RKO (cell line): ENCODE data around the gene UTP11.

Source experiments
- DNase-seq: peaks from one replicate; pipeline ENCODE4 v3.0.0-alpha.2; 2016; ENCODE audit warnings: low spot score

UTP11 gene

DNA sequence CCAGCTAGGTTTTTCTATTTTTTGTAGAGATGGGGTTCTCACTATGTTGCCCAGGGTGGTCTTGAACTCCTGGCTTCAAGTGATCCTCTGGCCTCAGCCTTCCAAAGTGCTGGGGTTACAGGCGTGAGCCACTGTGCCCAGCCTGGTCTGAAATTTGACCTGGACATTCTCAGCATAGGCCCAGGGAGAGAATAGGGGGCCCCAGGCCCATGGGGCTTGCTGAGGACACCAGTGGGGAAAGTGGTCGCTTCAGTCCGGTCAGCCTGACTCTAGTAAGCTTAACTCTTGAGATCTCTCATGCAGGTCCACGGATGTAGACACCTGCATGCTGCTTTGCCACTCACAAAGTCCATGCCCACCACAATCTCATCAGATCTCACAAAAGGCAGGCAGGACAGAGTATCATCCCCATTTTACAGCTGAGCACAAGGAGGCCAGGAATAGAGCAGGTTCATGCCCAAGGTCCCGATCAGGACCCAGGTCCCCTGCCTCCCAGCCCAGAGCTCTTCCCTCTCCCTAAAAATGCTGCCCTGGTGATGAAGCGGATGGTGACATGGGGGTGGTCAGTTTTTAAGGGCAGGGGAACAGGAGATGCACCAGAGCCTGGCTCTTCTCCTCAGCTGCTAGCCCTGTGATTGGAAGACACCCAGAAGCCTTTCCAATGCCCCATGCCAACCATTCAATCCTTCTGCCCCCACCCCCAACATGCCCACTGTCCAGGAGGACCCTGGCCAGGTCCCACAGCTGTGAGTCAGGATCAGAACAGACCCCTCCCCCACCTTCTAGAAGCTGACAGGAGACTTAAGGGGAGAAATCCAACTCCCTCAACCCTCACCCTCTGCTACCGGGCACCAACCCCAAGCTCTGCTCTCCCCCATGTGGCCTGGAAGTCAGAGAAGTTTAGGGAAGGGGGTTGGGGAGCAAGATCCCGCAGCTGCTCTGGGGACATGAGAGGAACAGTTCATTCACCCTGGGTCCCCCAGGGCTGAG, 9.0 kb upstream of the UTP11 start:
- peak; percentile 32 for DNase-seq

DNA sequence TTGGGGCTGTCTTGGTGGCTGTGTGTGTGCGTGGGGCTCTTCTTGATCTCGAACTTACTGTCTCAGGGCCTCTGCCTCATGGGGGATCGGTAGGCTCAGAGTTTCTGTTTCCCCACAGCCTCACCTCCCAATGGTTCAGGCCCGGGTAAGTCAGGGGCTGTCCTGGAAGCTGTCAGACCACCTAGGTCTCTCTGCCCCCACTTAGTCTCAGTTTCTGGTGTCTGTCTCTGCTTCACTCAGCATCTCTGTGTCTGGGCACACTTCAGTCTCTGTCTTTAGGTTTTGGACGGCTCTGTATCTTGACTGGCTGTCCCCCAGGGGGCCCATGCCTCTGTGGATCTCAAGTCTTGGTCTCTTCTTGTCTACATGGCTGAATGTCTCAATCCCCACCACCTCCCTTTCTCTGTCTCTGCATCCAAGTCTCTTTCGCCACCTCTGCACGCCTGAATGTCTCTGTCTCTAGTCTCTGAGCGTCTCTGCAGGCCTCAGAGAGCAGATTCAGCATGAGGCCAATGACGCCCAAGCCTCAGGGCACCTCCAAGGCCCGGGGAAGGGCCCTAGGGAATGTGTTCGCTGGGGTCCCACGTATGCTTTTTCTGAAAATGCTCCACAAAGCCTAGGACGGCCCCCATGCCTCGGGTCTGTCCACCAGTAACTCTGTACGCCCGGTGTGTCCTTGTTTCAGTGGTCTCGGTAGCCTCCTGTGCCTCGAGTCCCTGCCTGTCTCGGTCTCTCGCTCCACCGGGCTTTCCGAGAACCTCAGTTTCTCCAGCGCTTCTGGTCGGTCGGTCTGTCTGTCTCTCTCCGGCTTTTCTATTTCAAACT, 8.0 kb upstream of the UTP11 start:
- peak; percentile 46 for DNase-seq

DNA sequence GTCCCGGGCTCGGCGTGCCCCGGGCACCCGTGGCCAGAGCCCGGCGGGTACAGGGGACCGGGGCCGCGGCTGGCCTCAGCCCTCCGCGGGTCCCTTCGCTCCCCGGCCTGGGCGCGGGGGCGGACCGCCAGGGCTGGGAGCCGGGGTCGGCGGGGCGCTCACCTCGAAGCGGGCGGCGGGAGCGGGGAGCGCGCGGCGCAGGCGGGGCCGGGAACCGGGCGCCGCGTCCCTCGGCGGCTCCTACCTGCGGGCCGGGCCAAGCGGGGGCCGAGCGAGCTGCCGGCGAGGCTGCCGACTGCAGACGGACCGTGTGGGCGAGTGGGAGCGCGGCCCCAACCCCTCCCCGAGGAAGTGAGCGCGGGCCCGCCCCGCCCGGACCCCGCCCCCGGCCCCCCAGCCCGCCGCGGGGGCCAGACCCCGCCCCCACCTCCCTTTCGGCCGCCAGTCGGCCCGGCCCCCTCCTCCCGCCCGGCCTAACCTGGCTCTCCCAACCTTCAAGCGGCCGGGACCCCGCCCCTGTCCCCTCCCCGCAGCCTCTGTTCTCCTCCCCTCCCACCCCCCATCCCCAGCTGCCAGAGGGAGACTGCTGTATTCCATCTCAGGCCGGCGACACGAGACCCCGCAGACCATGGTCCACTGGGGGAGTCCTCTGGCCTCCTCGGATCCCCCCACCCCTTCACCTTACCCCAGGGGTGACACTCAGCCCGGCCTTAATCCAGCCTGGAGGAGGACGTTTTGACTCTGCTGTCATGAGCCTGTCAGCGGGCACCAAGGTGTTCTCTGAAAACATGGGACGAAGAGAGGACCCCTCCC, 7.1 kb upstream of the UTP11 start, which contains the start of gene FHL3:
Gene FHL3, minus strand, starts transcription at position 320 of the 813 bp plus-strand sequence. CDS start 6,102 bp downstream, outside the sequence.
- DNase-seq: peak; percentile 55

DNA sequence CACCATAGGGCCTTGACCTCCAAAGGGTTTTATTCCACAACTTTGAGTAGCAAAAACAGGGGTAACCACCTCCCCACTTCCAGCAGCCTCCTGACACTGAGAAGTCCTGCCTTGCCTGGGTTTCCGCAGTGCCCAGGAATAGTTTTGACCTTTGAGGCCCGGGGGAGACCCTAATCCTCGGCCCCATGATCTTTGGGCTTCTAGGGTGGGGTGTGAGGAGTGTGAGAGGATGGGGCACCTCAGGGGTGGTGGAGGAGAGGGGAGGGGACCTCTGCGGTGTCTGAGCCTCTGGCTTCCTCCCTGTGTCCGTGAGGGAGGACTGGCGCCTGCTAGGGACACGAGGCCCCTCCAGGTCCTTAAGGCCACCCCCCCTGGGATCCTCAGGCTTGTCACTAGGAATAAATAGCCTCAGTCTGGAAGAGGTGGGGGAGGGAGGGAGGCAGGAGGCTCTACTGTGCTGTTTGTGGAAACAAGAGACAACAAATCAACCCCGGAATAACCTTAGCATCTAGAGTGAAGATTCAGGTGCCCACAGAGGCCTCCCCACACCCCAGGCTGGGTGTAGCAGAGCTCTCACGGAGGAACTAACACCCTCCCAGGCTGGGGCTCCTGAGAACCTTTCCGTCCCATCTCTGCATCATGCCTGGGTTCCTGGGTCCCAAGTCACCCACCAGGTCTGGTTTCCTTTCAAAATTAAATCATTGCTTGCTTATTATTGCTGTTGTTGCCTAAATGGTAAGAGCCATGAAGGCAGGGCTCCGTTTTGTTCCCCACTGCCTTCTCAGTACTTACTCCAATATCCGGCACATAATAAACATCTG, 6.3 kb upstream of the UTP11 start:
- no peak for DNase-seq

DNA sequence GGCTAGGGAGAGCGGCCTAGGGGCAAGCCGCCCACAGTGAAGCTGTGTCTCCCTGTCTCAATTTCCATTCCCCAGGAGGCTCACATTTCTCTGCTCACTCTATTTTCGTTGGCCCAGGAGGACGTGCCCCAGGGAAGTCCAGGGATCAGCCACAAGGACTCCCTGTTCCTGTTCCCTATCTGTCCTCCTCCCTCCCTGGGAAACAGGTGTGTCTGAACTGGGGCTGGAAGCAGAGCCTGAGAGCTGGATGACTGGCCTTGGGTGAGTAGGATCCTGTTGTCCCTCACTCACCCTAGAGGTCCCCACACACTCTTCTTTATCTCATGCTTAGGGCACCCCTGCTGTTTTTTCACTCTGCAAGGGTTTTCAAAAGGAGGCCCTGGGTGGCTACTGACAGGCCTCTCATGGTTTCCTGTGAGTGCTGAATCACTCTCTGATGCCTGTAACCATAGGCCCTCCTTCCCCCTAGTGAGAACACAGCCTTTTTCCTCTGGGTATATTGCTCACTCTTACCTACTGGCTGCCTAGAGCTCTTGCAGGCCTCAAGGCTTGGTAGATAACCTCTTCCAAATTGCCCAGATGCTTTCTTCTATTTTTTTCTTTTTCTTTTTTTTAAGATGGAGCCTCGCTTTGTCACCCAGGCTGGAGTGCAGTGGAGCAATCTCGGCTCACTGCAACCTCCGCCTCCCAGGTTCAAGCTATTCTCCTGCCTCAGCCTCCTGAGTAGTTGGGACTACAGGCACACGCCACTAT, 3.3 kb upstream of the UTP11 start:
- DNase-seq: peak; percentile 68

DNA sequence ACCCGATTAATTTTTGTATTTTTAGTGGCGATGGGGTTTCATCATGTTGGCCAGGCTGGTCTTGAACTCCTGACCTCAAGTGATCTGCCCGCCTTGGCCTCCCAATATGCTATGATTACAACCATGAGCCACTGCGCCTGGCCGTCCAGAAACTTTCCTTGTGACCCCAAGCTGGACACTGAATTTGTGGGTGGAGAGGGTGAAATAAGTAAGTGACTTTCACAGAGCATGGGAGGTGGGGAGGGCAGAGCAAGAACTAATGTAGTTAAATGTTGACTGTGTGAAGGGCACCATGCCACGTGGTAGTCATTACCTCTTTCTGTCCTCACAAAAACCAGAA, 2.7 kb upstream of the UTP11 start:
- DNase-seq: no peak

DNA sequence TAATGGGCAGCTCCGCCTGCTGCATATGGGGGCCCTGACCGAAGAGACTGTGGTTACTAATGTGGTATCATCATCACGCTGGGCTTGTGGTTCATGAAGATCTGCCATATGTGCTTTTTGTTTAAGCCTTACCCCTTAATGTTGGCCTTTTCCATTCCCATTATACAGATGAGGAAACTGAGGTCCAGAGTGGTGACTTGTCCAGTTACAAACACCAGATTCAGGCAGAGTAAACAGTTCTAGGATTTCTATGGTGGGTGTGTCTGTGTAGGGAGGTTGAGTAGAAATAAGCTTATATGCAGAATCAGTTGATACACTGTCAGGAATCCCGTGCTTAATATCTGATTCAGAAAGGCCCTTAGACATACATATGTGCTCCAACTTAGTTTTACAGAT, 691 bp downstream of the UTP11 start:
- no peak for DNase-seq

DNA sequence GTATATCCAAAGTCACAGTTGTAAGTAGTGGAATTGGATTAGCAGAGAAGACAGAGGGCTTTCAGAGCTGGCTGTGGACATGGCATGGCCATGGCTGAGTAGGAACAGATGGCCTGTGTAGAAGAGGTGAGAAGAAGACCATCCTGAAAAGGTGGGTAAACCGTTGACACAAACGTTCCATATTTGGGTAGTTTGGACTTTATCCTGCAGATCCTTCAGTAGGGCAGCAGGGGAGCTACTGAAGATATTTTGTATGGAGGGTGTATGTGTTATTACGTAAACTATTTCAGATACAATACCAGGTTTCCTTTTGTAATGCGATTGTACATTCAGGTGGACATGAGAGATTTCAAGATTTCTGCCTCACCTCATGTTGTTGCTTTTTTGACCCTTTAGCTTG, 1.6 kb downstream of the UTP11 start:
- peak; percentile 68 for DNase-seq

DNA sequence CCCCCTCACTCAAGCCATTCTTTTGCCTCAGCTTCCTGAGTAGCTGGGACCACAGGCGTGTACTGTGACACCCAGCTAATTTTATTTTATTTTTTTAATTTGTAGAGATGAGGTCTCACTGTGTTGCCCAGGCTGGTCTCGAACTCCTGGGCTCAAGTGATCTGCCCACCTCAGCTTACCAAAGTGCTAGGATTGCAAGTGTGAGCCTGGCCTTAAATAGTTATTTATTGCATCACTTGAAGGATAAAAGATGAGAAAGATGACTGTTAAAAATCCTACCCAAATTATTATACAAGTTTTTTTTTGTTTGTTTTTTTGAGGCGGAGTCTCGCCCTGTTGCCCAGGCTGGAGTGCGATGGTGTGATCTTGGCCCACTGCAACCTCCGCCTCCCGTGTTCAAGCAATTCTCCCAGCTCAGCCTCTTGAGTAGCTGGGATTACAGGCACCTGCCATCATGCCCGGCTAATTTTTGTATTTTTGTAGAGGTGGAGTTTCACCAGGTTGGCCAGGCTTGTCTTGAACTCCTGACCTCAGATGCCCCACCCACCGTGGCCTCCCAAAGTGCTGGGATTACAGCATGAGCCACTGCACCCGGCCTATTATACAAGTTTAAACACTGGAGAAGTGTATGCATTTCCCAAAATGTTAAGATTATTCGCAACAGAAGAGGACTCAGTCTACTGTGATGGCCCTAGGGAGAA, 2.3 kb downstream of the UTP11 start:
- DNase-seq: no peak

DNA sequence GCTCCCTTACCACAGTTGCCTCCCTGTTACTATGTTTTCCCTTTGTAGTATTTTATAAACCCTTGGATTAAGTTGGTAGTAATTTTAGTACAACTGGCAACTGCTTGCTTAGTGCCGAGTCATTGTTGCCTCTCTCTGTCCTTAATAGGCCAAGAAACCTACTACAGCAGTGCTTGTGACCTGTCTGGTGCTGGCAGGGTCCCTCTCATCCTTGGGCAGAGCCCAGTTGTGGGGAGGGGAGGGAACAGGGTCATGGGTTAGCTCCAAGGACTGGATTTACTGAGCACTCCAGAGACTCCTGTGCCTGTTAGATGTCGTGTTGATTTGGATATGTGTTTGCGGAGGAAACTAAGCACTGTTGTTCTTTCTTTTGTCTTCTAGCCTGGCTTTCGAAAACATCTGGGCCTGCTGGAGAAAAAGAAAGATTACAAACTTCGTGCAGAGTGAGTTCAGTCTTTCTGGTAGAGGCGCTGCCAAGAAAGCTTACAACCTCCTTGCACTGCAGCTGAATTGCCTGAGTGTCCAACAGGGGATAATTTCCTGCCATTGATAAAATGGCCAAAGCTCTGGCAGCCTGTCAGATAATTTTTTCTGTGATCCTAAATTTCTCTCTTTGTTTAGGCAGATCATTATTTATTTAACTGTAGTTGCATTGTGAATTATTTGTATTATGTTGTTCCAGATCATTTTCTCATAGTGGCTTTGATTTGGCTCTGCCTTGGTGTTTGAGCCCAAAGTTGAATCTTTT, 3.6 kb downstream of the UTP11 start:
- no peak for DNase-seq

DNA sequence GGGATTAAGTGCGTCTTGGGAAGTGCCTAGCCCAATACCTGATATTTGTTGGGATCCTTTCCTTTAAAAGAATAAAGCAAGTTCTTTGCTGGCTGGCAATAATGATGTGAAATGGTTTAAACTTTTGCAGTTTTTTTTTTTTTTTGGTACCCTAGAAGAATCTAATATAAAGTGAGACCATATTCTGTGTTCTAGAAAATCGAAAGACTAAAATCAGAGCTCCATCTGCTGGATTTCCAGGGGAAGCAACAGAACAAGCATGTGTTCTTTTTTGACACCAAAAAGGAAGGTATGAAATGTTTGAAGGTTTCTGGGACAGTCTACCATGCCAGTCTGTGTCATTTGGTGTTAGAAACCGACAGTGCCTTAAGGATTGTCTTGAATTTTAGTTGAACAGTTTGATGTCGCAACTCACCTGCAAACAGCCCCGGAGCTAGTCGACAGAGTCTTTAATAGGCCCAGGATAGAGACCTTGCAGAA, 6.4 kb downstream of the UTP11 start:
- DNase-seq: peak; percentile 73

DNA sequence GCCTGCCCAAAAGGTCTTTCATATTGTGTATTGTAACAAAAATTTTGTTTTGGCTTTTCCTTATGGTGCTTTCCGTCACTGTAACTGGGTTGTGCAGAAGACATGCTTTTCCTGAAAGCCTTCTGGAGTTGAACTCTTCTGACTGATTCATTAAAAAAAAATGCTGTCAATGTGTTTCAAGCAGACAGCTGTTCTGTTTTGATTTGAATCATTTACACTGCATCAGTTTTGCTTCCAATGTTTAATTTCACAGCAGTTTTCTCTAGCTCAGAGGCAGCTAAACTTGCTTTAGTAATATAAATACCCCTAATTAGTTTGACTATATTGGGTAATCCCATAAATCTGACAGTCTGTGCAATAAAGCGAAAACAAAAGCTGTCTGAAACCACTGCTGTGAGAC, 7.9 kb downstream of the UTP11 start:
- no peak for DNase-seq

DNA sequence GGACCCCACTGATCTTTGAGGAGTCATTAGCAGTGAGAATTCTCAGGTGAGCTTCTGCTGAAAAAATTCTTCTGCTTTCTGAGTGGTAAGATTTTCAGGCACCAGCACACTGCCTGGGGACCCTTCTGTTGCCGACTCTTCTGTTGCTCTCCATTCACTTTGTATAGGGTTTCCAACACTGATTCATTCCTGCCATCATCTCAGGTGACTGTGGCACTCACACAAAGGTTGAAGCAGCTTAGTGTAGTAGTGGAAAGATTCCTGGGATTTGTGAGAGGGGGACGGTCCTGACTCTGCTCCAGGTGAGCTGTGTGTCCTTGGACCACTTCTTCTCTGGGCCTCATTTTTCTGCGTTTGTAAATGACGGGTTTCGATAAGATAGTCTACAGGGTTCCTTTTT, 9.4 kb downstream of the UTP11 start:
- DNase-seq: no peak

DNA sequence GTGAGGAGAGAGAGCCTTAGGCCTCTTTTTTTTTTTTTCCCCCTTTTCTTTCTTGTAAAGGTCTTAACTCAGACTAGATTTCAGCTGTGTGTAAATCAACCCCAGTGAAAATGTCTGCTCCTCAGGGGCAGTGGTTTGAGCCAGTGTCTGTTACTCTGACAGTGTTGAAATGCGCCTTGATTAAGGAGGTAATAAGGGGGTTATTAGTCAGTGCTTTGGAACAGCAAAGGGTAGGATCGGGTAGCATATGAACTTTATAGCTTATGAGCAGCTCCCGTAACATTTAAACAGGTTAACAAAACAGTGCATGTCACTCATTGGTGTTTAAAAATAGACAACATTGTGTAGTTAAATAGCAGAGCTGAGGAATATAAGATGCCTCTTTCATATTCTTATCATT, 10.3 kb downstream of the UTP11 start:
- no peak for DNase-seq

DNA sequence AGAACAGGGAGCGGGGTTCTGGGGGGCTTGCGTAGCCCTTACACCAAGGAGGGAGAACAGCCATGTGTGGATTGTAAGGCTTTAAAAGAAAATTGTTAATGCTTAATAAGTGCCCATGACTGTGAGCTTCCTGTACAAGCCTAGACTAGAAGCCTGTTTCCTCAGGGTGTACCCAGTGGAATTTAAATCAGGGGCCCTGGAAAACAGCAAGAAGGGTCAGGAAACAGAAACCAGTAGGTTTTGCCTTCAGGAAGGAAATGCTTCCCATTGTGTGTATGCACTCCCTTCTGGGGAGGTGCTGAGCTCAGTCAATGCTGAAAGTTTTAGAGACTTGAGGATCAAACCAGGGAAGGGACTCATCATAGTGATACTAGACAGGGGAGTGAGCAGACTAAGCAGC, 12.7 kb downstream of the UTP11 start:
- no peak for DNase-seq

DNA sequence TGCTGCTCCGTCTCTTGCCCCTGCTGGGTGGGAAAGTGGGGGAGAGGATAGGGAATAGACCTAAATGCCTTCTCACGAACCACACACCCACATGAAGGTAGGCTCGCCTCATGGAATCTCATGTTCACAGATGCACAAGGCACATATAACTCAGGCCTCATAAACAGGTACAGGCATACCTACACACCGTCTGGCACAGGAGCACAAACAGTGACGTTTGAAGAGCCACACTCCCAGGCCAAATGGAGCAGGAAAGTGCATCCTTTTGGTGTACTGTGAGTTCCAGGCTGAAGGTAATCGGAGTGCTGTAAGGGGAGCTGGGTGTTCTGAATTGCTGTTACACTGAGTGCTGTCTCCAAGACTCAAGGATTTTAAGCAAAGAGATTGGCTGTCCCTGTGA, 13.1 kb downstream of the UTP11 start:
- no peak for DNase-seq

DNA sequence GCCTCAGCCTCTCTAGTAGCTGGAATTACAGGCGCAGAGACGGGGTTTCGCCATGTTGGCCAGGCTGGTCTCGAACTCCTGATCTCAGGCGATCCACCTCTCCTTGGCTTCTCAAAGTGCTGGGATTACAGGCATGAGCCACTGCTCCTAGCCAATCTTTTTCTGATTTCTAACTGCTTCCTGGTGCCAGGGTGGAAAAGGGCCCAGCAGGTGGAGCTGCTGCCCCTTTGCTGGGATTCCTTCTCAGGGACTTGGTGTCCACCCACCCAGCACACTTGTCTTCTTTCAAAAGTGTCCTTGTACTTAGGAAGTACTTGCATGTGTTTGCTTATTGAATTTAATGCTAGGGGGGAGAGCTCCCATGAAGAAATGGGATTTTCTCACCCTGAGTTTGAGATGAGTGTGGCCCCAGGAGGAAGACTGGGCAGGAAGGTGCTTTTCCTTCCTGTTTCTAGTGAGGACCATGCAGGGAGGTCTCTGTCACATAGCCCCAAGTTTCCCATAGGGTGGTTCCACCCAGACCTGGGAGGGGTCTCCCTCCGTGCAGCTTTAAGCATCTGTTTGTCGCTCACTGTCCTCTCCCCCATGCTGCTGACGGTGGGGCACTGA, 14.2 kb downstream of the UTP11 start:
- DNase-seq: peak; percentile 63
